Central memory CD4-positive, alpha-beta T cell (primary cell): Measurements from ENCODE around the gene PLXNA4.

ENCODE experiments used
- DNase-seq: peaks from one replicate; pipeline ENCODE4 v3.0.0; 2022

Gene PLXNA4

DNA sequence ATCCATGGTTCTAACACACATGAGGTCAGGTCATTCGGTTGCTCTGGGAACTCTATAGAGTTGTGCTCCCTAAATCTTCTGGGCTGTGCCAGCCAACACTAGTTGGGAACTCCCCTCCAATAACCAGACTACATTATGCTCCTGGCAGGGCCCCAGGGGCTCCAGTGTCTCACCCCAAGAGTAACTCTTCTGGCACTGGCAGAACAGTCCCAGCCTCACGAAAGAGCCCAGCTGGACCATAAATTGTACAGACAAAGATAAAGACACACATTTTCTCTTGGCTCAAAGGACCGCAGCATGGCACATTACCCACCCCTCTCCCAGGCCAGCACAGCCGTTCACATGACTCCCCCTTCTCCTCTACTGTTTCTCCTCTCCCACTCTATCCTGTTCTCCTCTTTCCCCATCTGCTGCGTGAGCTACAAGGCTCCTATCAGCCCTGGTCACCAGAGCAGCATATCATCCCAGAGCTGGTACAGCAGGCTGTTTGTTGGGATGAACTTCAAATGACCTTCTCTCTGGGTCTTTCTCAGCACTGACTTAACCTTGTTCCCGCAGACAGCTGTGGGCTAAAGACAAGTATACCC, 230.6 kb downstream of the PLXNA4 start:
- no peak for DNase-seq

DNA sequence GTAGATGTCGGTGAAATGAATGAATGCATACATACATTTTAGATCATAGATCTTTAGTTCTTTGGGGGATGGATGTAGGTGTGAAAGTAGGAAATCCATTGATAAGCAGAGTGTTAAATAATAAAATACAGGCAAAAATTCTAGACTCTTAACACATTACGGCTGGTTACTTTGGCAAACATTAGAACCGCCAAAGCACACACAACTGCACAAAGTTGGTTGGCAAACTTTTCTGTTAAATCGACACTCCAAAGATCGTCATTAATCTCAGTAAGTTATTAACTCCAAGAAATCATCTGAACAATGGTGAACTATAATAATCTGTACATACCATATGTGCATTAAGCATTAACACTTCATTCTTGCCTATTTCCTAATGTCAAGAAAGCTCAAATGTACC, 231.2 kb downstream of the PLXNA4 start:
- DNase-seq = no peak

DNA sequence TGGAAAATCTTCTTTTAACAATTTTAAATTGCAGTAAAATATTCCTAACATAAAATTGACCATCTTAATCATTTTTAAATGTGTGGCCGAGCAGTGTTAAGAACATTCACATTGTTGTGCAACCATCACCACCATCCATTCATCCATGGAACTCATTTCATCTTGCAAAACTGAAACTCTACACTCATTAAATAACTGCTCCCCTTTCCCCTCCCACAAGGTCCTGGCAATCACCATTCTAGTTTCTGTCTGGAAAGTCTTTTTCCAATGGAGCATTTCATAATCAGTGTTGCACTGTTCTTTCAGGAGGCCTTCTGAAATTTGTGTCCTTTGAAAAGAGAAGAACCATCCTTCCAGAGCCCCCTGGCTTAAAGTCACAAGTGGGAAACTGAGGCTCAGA, 233.1 kb downstream of the PLXNA4 start:
- DNase-seq = no peak

DNA sequence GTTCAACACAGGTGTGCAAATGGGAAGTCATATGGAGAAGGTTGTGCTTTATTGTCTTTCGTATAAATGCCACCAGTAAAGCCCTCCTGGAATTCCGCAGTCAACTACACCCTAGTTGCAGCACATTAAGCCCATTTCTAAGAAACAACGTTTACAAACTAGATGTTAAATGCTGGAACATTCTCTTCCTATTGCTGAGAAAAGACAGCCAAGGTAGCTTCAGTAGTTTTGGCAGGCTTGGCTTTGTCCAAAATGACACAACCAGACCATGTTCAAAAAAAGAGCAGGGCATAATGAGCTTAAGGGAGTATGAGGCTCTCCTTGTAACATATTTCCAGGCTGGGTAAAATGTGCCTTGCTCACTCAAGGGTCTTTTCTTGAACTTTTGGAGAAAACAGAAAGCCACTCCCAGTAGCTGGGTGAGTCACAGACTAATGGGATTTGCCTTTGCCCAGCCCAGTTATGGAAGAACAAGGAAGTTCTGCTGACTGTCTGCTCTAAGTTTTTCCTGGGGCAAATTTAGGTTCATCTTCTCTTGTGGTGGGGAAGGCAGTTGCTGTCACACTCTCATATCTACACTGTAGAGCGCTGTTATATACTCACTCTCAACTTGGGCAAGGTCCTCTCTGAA, 238.7 kb downstream of the PLXNA4 start:
- no peak for DNase-seq

DNA sequence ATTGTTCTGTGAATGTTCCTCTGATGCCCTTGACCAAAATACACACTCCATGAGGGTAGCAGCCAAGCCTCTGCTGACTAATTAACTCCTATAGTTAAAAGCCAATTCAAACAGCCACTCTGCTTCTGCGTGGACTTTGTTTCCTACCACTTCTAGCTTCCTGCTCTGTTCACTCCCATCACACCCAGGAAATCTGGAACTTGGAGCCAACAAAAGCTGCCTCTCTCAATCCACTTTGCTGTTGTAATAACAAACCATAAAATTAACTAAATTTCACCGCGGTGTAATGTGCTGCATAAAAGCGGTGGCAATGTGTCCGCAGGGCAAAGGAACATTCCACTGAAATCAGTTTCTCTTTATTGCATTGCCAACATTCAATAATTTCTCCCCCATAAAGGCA, 239.5 kb downstream of the PLXNA4 start:
- DNase-seq = no peak

DNA sequence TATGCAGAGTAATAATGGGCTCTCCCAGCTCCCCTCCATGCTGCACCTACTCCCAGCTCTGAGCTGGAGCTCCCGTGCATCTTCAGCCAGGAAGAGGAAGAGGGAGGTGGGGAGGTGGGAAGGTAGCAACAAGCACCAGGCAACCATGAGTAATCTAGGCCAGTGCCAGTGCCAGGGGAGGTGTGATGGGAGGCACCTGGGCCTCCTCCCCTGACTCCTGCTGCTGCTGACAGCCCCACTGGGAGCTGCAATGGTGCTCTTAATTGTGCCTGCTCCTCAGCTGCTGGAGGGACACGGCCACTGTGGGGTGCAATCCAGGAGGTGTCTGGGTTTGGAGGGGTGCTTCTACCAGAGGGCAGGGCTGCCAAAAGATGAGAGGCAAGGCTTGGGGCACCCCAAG, 243.0 kb downstream of the PLXNA4 start:
- DNase-seq = no peak

DNA sequence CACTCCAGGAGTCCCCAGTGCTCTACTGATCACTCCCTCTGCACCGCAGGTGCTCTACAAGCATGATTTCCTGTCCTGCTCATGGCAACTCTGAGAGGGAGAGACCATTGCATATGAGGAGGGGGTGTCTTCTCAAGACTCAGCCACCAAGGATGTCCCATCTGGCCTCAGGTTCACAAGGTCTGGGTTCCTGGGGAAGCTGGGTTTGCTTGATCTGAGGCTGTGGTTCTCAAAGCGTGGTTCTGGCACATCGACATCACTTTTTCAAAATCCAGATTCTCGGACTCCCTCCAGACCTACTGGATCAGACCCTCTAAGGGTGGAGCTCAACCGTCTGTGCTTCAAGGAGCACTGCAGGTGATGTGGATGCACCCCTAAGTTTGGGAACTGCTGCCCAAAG, 247.5 kb downstream of the PLXNA4 start:
- no peak for DNase-seq

DNA sequence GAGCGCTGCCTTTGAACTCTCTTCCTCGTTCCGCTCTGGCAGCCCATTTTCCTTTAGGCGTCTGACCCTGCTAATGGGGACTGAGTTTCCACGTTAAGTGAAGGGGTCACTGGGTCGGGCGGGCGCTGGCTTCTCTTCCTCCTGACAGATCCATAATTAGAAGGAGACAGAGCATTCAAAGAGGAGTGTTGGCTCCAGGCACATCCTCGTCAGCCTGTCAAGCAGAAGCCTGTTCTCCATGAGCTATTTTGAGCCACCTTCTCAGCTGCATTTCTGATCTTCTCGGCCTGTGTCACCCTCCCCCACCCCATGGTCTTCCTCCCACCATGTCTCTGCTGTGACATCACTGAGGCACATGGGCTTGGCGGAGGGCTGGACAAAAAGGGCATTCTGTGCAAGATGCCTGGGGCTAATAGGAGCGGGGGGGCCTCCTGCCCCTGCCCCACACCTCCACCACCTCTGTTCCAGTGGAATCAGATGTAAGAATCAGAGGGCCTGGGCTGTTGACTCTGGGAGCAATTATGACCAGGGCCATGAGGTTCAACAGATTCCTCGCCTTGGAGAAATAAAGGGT, 248.1 kb downstream of the PLXNA4 start:
- no peak for DNase-seq

DNA sequence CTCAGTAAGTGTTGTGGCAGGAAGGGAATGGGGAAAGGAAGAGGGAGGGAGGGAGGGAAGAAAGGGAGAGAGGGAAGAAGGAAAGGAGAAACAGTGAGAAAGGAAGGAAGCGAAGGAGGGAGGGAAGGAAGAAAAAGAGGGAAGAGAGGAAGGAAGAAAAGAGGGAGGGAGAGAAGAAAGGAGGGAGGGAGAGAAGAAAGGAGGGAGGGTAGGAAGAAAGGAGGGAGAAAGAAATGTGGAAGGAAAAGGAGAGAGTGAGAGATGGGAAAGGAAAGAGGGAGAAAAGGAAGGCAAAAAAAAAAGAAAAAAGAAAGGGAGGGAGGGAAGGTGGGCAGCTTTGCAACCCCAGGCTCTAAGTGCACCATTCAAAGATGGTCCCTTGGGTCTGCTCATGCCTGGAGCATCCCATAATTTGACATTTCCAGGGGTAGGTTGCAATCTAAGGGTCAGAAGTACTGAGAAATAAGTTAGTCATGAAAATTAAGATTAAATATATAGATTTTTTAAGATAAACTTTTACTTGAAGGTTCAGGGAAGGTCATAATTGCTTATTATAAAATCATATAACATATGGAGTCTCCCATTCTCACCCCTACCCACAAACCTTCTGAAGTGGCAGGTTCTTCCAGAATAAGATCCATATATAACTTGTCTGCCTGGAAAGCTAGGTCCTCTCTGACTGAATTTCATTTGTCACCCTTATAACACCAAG, 249.2 kb downstream of the PLXNA4 start:
- DNase-seq = no peak

DNA sequence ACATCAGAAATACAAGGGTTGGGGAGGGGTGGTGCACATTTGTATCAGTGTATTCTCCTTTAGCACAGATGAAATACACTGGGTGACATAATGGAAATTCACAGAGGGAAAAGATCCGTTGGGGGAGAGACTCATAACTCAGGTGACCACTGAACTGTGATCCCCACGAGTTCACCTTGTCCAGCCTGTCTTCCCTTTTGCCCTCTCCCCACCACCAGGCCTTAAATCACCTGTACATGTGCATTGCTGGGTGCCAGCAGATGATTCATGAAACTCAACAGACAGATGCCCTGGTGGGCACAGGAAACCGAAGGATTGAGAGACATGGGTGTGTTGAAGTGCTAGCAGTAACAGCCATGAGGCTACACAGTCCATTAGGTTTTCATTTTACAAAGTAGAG, 253.3 kb downstream of the PLXNA4 start:
- DNase-seq = no peak

DNA sequence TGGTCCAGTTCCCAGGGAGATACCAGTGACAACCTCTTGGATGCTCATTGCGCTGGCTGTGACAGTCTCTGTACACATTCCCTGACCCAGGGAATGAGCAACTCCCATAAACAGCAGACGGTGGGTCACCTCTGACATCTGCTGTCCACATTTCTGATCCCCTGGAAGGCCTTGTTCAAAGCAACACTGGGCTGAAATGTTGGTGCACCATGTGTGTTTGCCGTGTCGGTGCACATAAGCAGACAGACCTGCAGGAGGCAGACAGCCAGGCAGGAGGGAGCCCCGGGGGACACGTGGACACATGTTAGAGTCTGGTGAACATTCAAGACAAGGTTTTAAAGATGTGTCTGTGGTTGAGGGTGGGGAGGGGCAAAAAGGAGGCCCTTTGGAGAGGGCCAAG, 254.9 kb downstream of the PLXNA4 start:
- DNase-seq = no peak

DNA sequence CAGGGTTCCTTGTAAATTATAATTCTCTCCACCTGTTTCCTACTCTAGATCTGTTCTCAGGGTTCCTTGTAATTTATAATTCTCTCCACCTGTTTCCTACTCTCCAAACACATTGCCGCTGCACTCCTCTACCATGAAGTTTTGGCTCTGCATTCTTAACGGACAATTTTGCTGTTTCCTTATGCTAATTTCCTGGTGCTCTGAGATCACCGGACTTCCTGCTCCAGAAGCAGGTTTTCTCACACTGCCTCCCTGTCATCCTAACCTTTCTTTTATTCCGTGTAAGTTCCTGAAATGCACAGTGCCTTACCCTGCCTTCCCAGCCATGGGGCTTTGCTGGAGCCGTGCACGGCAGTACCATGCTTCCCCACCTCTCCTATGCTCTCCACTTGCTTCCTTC, 256.8 kb downstream of the PLXNA4 start:
- no peak for DNase-seq

DNA sequence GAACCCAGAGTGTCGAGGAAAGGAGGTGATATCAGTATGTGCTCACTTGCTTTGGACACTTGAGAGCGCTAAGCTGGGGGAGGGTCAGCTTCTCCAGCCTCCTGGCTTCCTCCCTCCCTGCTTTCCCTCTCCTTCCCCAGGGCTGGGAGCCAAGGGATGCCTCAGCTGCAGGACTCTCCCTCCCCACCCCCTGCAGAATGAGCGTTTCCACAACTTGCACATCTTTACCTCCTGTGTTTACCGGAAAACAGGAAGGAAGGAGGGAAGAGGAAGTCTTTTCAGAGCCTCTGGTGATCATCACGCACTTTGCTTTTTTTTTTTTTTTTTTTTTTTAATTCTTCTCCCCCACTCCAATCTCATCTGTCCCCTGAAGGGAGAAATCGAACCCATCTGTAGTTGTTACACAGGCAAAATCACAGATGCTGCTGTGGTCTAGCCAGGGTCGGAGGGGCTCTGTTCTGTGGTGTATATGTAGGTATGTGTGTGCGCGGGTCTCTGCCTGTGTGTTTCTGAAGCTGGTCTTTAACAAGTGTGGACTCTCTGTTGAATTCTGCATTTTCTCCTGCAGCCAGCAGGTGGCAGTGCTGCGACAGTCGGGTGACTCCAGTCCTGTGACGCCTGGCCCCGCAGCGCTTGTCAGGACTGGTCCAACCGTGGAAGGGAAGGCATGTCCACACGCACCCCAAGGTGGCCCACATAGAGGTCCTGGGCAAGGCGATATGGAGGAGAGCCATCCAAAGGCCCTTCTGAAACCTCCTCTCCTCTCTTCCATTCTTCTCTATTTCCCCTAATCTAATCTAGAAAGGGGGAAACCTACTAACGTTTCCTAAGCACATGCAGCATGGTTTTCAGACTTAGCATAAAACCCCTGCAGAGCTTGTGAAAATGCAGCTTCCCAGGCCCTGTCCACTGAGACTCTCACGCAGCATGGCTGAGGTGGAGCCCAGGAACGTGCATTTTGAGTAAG, 257.6 kb downstream of the PLXNA4 start:
- DNase-seq = peak; percentile 67

DNA sequence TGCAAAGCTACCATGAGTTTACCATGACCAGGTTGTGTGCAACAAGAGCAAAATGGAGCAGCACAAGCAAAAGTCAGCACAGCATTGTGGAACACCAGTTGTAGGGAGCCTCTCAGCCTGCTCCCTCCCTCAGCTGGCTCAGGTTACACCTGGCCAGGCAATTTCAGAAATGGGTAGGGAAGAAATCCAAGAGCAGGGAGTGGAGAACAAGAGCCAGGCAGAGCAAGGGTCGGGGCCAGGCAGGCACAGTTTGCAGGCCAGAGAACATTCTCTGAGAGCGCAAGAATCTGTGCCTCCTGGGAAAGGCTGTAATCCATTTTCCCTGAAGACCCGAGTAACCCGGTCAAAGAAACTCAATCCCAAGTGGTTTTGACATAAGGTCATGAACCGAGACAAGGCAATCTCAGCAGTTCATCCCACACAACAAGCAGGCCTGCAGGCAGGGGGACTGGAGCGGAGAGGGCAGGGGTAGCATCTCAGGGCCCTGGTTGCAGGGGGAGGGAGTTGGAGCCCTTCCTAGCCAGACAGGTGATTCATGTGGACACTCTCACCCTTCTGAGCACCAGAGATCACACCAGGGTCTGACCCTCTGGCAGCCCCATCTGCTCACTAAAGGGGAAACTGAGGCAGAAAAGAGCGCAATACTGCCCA, 258.4 kb downstream of the PLXNA4 start:
- no peak for DNase-seq

DNA sequence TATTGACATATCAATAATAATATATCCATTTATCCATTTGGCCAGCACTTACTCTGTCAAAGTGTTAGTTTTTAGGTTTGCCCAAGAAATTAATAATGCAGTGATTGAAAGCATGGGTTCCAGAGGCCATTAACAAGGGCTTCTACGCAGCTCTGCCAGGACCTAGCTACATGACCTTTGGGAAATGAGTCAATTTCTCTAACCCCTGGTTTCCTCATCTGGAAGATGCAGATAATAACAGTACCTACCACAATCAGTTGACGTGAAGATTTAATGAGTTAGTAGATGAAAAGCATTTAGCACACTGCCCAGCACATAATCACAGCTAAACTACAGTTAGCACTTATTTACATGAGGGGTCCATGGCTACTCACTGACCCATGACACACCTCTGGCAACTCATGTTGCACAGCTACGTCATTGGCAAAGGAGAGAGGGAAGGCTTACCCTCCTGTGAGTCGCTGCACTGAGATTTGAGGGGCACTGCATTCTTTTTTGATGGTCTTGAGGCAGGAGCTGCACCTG, 263.7 kb downstream of the PLXNA4 start:
- no peak for DNase-seq

DNA sequence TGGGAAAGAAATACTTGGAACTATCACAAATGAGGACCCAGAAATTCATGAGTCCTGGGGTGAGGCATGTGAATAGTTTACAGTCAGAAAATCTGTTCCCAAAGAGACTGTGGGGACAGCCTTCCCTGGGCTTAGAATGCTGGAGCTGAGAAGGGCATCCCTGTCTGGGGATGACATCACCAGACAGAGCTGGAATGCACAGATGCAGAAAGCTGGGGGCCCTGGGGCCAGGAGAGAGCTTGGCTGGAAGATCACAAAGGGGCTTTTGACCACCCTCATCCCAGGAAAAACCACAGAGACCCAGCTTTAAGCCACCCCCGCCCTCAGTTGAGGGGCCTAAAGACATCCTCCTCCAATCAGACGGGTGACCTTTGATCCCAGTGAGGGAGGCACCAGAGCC, 264.5 kb downstream of the PLXNA4 start:
- DNase-seq = no peak

DNA sequence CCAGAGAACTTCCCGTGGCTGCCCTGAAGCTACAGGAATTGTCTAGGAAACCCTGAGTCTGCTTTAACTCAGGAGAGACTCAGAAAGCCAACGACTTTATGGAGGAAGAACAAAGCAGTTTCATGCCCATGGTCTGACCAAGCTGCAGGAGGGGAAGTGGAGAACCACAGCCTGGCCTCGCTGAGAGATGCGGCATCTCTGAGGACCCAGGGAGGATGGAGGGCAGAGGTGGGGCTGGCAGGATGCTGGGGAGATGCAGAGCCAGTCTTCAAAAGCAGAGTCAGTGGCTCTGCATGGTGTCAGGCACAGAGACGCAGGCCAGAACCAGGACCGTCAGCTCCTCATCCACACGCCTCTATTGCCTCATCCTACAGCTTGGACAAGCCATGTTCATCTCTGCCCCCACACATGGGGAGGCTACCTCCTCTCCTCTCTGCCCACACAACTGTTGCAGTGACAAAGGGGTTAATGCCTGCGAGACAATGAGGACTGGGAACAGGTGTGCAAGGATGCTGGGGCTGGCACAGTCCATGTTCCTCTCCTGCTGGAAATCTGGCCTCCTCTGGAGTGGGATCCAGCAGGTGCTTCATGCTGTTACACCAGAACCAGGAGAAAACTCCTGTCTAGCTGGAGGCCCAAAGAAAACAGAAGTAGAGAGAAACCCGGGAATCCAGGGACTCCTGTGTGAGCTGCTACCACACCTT, 267.0 kb downstream of the PLXNA4 start:
- no peak for DNase-seq

DNA sequence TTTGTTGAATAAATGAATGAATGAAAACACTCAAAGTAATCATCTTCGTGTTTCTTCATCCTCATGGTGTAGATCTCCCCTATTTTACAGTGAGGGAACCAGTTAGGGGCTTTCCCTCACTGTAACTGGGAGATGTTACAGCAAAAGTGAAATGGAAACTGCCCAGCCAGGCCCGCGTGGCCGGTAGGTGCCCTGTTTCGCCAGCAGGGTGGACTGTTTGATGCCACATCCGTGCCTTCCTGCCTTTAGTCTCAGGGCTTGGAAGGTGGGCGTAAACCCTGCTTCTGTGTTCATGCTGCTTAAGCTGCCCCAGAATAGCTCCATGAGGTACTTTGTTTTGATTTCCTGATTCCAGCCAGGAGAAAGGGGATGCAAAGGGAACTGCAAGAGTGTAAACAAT, 268.8 kb downstream of the PLXNA4 start:
- no peak for DNase-seq

DNA sequence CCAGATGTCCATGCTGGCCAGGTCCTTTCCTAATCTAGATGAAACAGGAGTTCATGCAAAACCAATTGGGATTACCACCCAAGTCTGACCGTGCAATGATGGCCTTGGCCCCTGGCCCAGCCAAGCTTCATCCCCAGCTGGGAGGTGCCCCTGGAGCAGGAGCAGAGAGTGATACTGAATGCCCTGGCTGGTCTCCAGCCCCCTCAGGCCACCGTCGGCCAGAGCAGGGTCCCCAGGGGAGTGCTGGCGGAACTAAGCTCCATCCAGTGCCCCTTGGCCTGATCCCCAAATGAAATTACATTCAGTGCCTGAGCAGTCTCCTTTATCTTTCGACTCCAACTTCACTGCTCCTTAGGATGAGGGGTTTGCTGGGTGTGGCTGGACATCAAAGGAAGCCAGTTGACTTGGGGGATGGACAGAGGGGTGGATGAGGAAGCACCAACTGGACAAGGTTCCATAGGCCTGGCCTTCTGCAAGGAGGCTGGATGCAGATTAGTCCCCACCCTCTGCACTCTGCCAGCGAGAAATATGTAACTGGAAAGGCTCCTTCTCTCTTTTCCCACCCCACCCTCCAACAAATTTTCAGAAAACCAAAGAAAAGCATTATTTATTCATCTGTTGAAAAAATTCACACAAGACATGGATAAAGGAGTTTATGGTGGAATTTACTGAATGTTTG, 275.5 kb downstream of the PLXNA4 start:
- no peak for DNase-seq

DNA sequence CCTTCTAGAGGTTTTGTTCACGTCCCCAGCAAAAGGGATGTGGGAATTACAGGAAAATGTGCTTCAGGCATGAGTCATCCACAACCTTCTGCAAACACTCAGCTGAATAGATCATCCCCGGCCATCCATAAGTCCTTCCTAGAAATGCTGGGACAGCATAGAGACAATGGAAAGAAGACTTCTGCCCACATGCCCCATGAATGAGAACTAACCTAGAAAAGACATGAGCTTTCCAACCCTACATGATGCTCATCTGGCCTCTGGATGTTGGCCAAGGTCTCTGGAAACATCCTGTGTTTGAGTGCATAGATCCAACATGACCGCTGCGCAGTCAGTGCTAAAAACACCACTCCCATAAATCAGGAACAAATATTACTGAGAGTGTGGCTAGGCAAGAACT, 277.5 kb downstream of the PLXNA4 start:
- no peak for DNase-seq

DNA sequence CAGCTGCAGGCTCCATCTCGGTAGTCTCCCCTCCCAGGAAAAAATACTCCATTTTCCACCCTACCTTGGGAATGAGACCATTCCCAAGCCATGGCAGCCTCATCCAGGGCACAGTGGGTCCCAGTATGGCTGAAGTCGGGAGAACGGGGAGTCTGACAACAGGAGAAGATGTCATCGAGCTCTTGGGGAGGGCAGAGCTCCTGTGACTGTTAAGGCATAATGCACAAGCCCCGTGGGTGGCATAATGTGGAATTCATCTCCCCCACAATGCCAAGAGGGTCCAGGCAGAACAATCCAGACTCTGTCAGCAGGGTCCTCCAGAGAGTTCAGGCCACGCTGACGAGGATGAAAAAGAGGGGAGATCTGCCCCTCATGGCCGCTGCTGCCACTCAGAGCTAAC, 279.4 kb downstream of the PLXNA4 start:
- DNase-seq = no peak
